Measurements from ENCODE around the gene MYH1.

- TF ChIP-seq CTCF (IDR thresholded peaks at IDR 0.05; ENCODE audit: low read length), result no peak
- TF ChIP-seq EZH2phosphoT487 (IDR thresholded peaks at IDR 0.05; ENCODE audit: low read length), result no peak
These were observed 30.9 kb upstream of the MYH1 start, which contains the start of gene MYH2 for GRCh38 chr17:10549096-10549842.
